ENCODE measurements around the gene PYM1.

The PYM1 gene

DNA sequence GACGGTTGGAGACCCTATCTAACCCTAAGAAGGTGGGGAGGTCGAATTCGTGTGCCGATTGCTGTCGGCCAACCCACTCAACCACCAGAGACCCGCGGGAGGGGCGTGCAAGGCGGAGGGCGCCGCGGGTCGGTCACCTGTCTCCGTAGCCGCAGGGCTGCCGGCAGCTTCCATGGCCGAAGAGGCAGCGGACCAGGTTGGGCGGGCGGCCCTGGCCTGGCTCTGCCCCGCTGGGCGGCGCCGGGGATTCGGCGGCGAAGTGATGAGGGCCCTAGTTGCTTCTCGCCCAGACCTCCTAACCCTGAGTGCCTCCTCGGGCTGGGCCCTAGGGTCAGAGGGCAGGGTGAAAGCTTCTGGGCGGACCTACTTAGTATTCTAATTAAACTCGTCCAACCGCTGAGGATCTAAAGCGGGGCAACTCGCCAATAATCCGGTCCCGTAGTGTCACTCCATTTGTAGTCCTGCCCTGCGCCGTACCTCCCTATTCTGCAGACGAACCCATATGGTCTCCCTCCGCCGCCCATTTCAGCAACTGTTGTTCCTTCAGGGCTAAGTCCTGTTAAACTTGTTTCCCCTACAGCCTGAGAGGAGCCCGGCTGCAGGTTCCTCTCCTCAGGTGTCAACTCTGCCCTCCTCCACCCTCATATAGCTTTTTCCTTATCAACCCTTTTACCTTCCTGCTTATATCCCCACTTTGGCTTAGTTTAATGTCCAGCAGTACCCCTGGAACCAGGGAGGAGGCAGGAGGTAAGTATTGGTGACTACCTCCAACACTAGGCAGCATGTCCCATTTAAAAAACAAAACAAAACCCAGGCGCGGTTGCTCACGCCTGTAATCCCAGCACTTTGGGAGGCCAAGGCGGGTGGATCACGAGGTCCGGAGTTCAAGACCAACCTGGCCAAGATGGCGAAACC is at the start of gene PYM1:
PYM1 (minus strand) TSS at position 307 of the 915 bp plus-strand sequence; CDS start at position 174, 133 bp downstream.
- TF ChIP-seq CTCF (IDR thresholded peaks at IDR 0.05; ENCODE audit: control insufficient read depth, extremely low read depth, insufficient read depth) = no peak

GRCh38 chr12:55974308-55974730 is 46.6 kb upstream of the PYM1 start:
- DNase-seq (ENCODE audit: low read depth) = no peak
- TF ChIP-seq CTCF (IDR thresholded peaks at IDR 0.05; ENCODE audit: control insufficient read depth, extremely low read depth, insufficient read depth) = no peak
- peak overlapping the region; percentile 93 for H3K4me3 ChIP-seq (ENCODE audit: low read depth, low read length)

More for the DNA sequence above, at the start of gene PYM1:
- H3K4me3 ChIP-seq (ENCODE audit: low read depth, low read length) = peak within 1 kb of the TSS; percentile 99
- DNase-seq (ENCODE audit: low read depth) = peak; percentile 98

DNA sequence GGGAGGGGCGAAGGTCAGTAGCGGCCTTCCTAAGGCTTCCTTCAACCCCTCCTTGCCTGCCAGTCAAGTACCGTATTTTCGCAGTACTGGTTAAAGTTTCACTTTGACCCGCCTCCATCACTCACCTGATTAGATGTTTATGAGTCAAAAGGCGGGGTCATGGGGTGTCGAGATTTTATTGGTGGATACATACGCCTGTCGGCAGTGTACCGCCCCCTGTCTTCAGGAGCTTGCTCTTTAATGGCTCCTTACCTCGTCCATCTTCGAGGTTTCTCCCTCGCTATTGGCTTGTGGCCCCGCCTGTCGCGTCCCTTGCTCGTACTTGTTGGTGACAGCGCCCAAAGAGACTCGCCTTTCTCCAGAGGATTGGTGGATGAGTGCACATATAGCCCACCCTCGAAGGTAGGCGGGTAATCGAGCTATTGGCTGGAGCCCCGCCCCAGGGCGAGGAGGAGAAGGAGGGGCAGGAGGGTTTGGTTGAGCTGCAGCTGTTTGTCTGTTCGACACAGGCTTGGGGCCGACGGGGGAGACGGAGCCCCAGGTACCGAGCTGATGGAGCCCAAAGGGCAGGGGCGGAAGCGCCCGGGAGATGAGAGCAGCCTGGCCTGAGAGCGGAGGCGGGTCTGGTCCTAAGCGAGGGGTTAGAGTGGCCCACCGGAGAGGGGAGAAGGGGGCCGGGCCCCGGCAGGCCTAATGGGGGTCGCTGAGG is 46.1 kb upstream of the PYM1 start, which contains the start of gene RAB5B:
RAB5B (plus strand) TSS at position 480 of the 709 bp plus-strand sequence. CDS start 12,883 bp downstream, outside the sequence.
- DNase-seq (ENCODE audit: low read depth) = peak; percentile 100
- H3K4me3 ChIP-seq (ENCODE audit: low read depth, low read length) = peak within 1 kb of the TSS; percentile 93
- no peak for TF ChIP-seq CTCF (IDR thresholded peaks at IDR 0.05; ENCODE audit: control insufficient read depth, extremely low read depth, insufficient read depth)

- DNase-seq (ENCODE audit: low read depth) = no peak
- H3K4me3 ChIP-seq (ENCODE audit: low read depth, low read length) = peak overlapping the region; percentile 73
- no peak for TF ChIP-seq CTCF (IDR thresholded peaks at IDR 0.05; ENCODE audit: control insufficient read depth, extremely low read depth, insufficient read depth)
These were observed 45.4 kb upstream of the PYM1 start for GRCh38 chr12:55972911-55973598.

DNA sequence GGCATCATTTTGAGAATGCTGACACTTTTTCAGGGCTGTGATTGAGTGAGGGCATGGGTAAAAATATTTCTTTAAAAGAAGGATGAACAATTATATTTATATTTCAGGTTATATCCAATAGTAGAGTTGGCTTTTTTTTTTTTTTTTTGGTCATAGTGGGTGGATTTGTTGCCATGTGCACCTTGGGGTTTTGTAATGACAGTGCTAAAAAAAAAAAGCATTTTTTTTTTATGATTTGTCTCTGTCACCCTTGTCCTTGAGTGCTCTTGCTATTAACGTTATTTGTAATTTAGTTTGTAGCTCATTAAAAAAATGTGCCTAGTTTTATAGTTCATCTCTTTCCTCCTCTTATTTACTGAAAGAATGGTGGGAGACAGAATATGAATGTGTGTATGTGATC is 44.8 kb upstream of the PYM1 start:
- no peak for TF ChIP-seq CTCF (IDR thresholded peaks at IDR 0.05; ENCODE audit: control insufficient read depth, extremely low read depth, insufficient read depth)
- peak overlapping the region; percentile 73 for H3K4me3 ChIP-seq (ENCODE audit: low read depth, low read length)
- no peak for DNase-seq (ENCODE audit: low read depth)

DNA sequence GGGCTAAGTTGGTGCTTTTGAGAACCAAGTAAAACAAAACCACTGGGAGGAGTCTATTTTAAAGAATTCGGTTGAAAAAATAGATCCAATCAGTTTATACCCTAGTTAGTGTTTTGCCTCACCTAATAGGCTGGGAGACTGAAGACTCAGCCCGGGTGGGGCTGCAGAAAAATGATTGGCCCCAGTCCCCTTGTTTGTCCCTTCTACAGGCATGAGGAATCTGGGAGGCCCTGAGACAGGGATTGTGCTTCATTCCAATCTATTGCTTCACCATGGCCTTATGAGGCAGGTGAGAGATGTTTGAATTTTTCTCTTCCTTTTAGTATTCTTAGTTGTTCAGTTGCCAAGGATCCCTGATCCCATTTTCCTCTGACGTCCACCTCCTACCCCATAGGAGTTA is 44.3 kb upstream of the PYM1 start:
- no peak for TF ChIP-seq CTCF (IDR thresholded peaks at IDR 0.05; ENCODE audit: control insufficient read depth, extremely low read depth, insufficient read depth)
- peak overlapping the region; percentile 73 for H3K4me3 ChIP-seq (ENCODE audit: low read depth, low read length)
- no peak for DNase-seq (ENCODE audit: low read depth)
